ENCODE measurements around the gene GLIS1. TPM values are rescaled to one million over a fixed set of nuclear protein-coding genes. Genes with fewer than 3 reads are reported as not detected.
A peak's percentile ranks its signal among the peaks of the same experiment; 100 is the strongest.

Gene GLIS1
- total RNA-seq: 17.3 to 36.2 TPM (median 17.4 TPM) in 3 replicates
- long read RNA-seq, partial matches to known transcripts: 10 of 36 reads
- long read RNA-seq, other reads (novel, unspliced or antisense): 24 of 36 reads

GRCh38 chr1:53739109-53739681, at the start of gene GLIS1:
TSS of gene GLIS1 (minus strand) at chr1:53739164. CDS start at chr1:53738064, 1,100 bp downstream.
- peaks cover 3% of the 10 kb centered on the region for H3K36me3 Mint-ChIP-seq (ENCODE audit: low read depth)
- peaks cover 58% of the 10 kb centered on the region for H3K4me1 Mint-ChIP-seq (ENCODE audit: low read depth)
- peak within 1 kb of the TSS; percentile 79 for H3K27ac Mint-ChIP-seq (ENCODE audit: unreplicated experiment)
- DNase-seq (ENCODE audit: low spot score): peak; percentile 97
- H3K4me3 Mint-ChIP-seq (ENCODE audit: unreplicated experiment): peak within 1 kb of the TSS; percentile 77
- no peaks in the 10 kb centered on the region for H3K27me3 Mint-ChIP-seq (ENCODE audit: low read depth)
- TF ChIP-seq, protein P1, sequence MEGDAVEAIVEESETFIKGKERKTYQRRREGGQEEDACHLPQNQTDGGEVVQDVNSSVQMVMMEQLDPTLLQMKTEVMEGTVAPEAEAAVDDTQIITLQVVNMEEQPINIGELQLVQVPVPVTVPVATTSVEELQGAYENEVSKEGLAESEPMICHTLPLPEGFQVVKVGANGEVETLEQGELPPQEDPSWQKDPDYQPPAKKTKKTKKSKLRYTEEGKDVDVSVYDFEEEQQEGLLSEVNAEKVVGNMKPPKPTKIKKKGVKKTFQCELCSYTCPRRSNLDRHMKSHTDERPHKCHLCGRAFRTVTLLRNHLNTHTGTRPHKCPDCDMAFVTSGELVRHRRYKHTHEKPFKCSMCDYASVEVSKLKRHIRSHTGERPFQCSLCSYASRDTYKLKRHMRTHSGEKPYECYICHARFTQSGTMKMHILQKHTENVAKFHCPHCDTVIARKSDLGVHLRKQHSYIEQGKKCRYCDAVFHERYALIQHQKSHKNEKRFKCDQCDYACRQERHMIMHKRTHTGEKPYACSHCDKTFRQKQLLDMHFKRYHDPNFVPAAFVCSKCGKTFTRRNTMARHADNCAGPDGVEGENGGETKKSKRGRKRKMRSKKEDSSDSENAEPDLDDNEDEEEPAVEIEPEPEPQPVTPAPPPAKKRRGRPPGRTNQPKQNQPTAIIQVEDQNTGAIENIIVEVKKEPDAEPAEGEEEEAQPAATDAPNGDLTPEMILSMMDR (IDR thresholded peaks at IDR 0.05): no peak
- peaks cover 10% of the 10 kb centered on the region for H3K9me3 Mint-ChIP-seq (ENCODE audit: low read depth)

DNA sequence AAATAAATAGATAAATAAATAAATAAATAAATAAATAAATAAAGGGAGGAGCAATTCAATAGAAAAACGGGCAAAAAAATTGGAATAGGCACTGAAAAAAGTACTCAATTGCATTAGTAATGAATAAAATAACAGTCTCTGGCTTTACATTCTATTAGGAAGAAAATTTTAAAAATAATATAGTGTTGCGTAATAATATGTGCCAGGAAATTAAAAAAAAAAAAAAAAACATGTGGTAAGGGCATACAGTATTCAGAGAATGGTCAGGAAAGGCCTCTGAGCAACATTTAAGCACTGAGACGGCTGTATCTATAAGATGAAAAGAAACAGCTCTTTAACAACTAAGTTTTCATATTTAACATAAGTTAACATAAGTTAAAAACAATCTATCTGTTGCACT, 48.7 kb upstream of the GLIS1 start:
- H3K27ac Mint-ChIP-seq (ENCODE audit: unreplicated experiment): no peak overlapping the region
- H3K4me1 Mint-ChIP-seq (ENCODE audit: low read depth): peaks cover 3% of the 10 kb centered on the region
- no peaks in the 10 kb centered on the region for H3K9me3 Mint-ChIP-seq (ENCODE audit: low read depth)
- H3K27me3 Mint-ChIP-seq (ENCODE audit: low read depth): no peaks in the 10 kb centered on the region
- no peak overlapping the region for H3K4me3 Mint-ChIP-seq (ENCODE audit: unreplicated experiment)
- H3K36me3 Mint-ChIP-seq (ENCODE audit: low read depth): peaks cover 9% of the 10 kb centered on the region
- DNase-seq (ENCODE audit: low spot score): no peak
- TF ChIP-seq, protein P1 (IDR thresholded peaks at IDR 0.05): no peak

GRCh38 chr1:53783056-53783455, 44.1 kb upstream of the GLIS1 start:
- no peak overlapping the region for H3K4me3 Mint-ChIP-seq (ENCODE audit: unreplicated experiment)
- no peak for DNase-seq (ENCODE audit: low spot score)
- TF ChIP-seq, protein P1 (IDR thresholded peaks at IDR 0.05): no peak
- H3K9me3 Mint-ChIP-seq (ENCODE audit: low read depth): no peaks in the 10 kb centered on the region
- H3K27ac Mint-ChIP-seq (ENCODE audit: unreplicated experiment): no peak overlapping the region
- peaks cover 4% of the 10 kb centered on the region for H3K36me3 Mint-ChIP-seq (ENCODE audit: low read depth)
- H3K27me3 Mint-ChIP-seq (ENCODE audit: low read depth): no peaks in the 10 kb centered on the region
- peaks cover 16% of the 10 kb centered on the region for H3K4me1 Mint-ChIP-seq (ENCODE audit: low read depth)

DNA sequence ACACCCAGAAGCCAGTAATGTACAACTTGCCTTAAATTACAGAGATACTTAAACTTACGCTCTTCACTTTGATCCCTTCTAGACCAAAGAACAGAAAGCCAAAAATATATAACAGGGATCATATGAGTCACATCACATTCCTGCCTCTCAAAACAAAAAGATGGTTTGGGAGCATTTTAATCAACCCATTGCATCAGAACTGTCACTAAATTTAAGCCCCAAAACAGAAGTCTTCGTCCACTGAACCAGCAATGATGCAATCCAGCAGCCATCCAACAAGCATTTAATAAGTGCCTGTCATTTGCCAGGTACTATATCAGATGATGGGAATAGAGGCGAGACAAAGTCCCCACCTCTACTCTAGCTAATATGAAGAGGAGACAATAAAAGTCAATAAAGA, 42.7 kb upstream of the GLIS1 start:
- Mint-ChIP-seq H3K4me3 (ENCODE audit: unreplicated experiment) (no peak overlapping the region), H3K9me3 (ENCODE audit: low read depth) (peaks cover 8% of the 10 kb centered on the region), H3K27me3 (ENCODE audit: low read depth) (no peaks in the 10 kb centered on the region), H3K4me1 (ENCODE audit: low read depth) (peaks cover 16% of the 10 kb centered on the region), H3K36me3 (ENCODE audit: low read depth) (peaks cover 11% of the 10 kb centered on the region), H3K27ac (ENCODE audit: unreplicated experiment) (peak overlapping the region; percentile 90)
- TF ChIP-seq, protein P1 (IDR thresholded peaks at IDR 0.05): no peak
- DNase-seq (ENCODE audit: low spot score): no peak

DNA sequence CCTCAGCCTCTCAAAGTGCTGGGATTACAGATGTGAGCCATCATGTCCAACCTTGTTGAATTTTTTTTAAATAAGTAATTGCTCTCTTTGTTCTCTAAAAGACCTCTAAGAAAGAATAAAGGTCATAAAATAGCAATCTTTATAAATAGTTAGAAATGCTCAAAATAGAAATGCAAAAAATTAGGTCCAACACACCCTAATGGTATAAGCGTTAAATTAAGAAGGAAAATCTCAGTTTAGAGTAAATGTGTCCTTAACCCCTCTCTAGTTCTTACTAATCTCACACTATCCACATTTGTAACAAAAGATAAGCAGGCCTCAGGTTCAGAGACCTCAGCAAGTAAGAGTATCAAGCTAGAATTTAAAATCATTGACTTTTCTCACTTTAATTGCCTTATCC, 38.3 kb upstream of the GLIS1 start:
- H3K27ac Mint-ChIP-seq (ENCODE audit: unreplicated experiment): no peak overlapping the region
- DNase-seq (ENCODE audit: low spot score): no peak
- TF ChIP-seq, protein P1 (IDR thresholded peaks at IDR 0.05): no peak
- H3K27me3 Mint-ChIP-seq (ENCODE audit: low read depth): no peaks in the 10 kb centered on the region
- no peak overlapping the region for H3K4me3 Mint-ChIP-seq (ENCODE audit: unreplicated experiment)
- peaks cover 22% of the 10 kb centered on the region for H3K4me1 Mint-ChIP-seq (ENCODE audit: low read depth)
- H3K9me3 Mint-ChIP-seq (ENCODE audit: low read depth): peaks cover 8% of the 10 kb centered on the region
- H3K36me3 Mint-ChIP-seq (ENCODE audit: low read depth): peaks cover 8% of the 10 kb centered on the region
